ENCODE results near the gene CEP128.

DNA sequence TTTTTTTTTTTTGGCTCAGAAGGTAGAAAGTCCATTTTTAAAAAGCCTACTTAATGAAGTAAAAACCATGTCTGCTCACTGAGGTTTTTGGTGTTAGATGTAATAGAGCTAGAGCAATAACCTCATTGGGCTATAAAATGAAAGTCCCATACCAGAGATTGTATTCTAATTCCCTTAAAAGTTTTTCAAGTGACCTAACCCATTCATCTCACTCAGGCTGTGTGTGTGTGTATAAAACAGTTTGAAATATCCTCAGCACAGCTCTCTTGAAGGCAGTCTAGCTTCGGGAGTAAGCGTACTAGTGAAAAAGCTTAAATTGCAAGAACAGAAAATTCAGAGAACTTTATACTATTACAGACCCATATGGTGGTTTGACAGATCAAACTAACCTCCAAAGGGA is 313.8 kb downstream of the CEP128 start:
- TF ChIP-seq, protein P1, sequence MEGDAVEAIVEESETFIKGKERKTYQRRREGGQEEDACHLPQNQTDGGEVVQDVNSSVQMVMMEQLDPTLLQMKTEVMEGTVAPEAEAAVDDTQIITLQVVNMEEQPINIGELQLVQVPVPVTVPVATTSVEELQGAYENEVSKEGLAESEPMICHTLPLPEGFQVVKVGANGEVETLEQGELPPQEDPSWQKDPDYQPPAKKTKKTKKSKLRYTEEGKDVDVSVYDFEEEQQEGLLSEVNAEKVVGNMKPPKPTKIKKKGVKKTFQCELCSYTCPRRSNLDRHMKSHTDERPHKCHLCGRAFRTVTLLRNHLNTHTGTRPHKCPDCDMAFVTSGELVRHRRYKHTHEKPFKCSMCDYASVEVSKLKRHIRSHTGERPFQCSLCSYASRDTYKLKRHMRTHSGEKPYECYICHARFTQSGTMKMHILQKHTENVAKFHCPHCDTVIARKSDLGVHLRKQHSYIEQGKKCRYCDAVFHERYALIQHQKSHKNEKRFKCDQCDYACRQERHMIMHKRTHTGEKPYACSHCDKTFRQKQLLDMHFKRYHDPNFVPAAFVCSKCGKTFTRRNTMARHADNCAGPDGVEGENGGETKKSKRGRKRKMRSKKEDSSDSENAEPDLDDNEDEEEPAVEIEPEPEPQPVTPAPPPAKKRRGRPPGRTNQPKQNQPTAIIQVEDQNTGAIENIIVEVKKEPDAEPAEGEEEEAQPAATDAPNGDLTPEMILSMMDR (IDR thresholded peaks at IDR 0.05): no peak
- TF ChIP-seq EP300 (IDR thresholded peaks at IDR 0.05; ENCODE audit: low read depth) (no peak), POLR2A (IDR thresholded peaks at IDR 0.05) (no peak)

Measured in transverse colon (tissue), 3 donors.